NCI-H748 (cell line): ENCODE data around the gene TUBB4A.
A peak's percentile ranks its signal among the peaks of the same experiment; 100 is the strongest.
"Not testable (repeated sequence)": the region's sequence is repeated elsewhere in the genome, so short reads cannot be mapped to it uniquely, and the experiment has no call there.

Source experiments
- DNase-seq: peaks from one replicate; lab custom pipeline; 2025; ENCODE audit not compliant: unreplicated experiment; lab: John Stamatoyannopoulos, UW

Gene TUBB4A

DNA sequence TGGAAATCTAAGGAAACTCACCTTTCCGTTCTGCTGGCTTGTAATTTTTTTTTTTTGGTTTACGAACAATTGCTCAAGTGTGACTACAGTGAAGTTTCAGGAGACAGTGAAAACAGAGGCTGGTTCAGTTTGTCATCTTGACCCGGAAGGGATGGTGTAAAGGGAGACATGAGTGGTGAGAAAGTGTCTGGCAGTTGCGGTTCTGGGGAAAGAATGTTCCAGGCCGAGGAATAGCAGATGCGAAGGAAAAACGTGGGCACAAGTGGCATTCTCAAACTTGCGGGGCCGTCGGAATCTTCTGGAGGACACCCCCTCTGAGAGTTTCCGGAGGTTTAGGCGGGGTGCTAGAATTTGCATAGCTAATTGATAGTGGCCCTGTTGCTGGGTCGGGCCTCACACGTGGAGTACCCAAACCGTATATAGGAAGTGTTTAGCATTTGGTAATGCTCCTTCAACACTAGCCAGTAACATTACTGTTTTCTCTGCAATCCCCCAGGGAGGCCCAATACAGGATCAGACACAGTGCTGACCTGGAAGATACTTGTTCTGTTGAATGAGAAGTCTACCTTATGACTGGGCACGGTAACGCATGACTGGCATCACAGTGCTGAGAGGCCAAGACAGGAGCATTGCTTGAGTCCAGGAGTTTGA is 25.9 kb upstream of the TUBB4A start:
- DNase-seq: no peak

GRCh38 chr19:6524311-6524710 is 22.2 kb upstream of the TUBB4A start:
- DNase-seq: no peak

DNA sequence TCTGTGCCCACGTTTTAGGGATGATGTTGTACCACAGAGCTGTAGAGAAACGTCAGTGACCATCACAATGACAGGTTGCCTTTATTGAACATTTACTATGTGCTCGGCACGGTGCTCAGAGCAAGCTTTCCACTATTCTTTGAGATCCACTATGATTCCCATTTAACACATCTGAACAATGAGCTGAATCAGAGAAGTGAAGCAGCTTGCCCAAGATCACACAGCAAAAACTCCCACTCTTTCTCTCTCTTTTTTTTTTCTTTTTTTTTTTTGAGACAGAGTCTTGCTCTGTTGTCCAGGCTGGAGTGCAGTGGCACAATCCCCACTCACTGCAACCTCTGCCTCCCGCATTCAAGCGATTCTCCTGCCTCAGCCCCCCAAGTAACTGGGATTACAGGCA is 20.6 kb upstream of the TUBB4A start:
- no peak for DNase-seq

- no peak for DNase-seq
These were observed 19.9 kb upstream of the TUBB4A start for GRCh38 chr19:6521718-6522646.

DNA sequence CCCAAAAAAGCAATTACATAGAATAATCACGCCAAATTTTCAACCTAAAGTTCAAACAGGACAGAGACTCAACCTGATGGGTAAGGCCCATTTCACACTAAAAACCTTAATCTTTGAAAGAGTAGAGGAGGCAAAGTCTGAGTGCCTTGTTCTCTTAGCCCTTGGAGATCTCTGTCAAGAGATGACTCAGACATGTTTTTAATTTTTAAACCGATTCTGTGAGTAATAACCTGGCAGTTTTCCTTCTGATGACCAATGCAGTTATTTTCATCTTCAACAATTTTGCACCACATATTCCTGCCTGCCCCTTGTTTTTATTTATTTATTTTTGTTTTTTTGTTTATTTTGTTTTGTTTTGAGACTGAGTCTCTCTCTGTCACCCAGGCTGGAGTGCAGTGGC is 17.2 kb upstream of the TUBB4A start:
- no peak for DNase-seq

GRCh38 chr19:6518145-6518911 is 16.2 kb upstream of the TUBB4A start:
- DNase-seq: no peak

- peak; percentile 79 for DNase-seq
These were observed 14.7 kb upstream of the TUBB4A start for GRCh38 chr19:6516659-6517291.

- peak; percentile 81 for DNase-seq
These were observed 14.0 kb upstream of the TUBB4A start for GRCh38 chr19:6516018-6516658.

DNA sequence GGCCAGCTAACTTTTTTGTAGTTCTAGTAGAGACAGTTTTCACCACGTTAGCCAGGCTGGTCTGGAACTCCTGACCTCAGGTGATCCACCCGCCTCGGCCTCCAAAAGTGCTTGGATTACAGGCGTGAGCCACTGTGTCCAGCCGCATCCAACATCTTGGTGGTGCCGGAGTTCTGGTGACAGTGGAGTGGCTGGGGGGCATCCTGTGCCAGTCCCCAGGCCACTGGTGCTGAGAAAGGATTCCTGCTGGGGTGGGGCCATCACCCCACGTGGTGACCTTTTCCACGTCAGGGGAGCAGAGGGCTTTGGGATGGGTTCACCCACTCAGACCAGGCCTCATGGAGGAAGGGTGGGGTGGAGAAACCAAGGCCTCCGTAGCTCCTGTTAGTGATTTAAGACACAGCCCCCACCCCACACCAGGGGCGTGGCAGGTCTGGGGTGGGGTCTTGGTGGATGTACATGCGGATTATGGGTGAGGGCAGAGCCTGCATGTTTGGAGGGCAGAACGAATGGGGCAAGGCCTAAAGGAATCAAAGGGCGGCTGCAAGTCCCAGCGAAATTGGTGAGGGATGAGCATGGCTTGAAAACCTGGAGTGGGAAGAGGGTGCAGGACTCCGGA is 12.9 kb upstream of the TUBB4A start:
- no peak for DNase-seq

DNA sequence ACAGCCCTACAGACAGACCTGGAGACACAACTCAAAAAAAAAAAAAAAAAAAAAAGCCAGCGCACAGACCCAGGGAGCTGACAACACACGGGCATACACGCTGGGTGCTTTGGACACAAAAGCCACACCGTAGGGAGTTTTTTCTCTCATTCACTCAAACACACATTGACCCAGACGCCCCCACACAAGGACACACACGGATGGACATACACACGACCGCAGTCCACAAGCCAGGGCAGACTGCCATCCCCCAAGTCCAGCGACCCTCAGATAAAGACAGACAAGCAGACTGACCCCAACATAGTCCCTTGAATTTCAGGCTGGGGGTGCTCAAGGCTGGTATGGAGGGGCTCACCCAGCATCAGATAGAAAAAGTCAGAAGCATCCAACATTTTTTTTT is 12.0 kb upstream of the TUBB4A start:
- DNase-seq: no peak

DNA sequence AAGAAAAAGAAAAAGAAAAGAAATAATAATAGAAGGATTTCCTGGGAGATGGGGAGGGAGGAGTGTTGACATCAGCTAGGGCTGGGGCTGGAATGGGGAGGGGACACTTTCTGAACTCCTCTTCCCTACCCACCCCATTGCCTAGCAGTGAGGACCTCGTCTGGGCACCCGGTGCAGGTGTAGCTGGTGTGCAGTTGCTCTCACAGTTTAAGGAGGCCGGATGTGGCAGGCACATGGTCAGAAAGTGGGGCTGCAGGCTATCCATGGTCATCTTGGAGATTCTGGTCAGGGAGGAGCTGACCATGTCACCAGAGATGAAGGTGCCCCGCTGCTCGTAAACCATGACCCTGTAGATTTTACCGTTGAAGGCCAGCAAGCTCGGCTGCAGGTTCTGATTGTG is 8.5 kb upstream of the TUBB4A start:
- DNase-seq: no peak

GRCh38 chr19:6509118-6509971 is 7.2 kb upstream of the TUBB4A start:
- no peak for DNase-seq

DNA sequence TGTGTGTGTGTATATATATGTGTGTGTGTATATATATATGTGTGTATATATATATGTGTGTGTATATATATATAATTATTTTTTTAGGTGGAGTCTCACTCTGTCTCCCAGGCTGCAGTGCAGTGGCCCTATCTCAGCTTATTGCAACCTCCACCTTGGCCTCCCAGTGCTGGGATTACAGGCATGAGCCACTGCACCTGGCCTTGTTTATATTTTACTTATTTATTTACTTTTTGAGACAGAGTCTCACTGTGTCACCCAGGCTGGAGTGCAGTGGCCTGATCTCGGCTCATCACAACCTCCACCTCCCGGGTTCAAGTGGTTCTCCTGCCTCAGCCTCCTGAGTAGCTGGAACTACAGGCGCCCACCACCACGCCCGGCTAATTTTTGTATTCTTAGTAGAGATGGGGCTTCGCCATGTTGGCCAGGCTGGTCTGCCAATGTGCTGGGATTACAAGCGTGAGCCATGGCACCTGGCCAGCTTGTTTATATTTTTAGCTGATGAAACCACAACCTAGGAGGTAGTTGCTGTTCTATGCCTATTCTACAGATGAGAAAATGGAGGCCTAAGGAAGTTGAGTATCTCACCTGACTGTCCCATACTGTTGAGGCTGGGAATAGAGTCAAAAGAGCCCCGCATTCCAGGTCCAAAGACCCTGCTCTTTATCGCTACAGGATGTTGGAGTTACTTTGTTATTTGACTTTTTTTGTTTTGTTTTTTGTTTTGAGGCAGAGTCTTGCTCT is 6.1 kb upstream of the TUBB4A start:
- DNase-seq: not testable (repeated sequence)

- no peak for DNase-seq
These were observed 1.5 kb upstream of the TUBB4A start for GRCh38 chr19:6503407-6504201.

DNA sequence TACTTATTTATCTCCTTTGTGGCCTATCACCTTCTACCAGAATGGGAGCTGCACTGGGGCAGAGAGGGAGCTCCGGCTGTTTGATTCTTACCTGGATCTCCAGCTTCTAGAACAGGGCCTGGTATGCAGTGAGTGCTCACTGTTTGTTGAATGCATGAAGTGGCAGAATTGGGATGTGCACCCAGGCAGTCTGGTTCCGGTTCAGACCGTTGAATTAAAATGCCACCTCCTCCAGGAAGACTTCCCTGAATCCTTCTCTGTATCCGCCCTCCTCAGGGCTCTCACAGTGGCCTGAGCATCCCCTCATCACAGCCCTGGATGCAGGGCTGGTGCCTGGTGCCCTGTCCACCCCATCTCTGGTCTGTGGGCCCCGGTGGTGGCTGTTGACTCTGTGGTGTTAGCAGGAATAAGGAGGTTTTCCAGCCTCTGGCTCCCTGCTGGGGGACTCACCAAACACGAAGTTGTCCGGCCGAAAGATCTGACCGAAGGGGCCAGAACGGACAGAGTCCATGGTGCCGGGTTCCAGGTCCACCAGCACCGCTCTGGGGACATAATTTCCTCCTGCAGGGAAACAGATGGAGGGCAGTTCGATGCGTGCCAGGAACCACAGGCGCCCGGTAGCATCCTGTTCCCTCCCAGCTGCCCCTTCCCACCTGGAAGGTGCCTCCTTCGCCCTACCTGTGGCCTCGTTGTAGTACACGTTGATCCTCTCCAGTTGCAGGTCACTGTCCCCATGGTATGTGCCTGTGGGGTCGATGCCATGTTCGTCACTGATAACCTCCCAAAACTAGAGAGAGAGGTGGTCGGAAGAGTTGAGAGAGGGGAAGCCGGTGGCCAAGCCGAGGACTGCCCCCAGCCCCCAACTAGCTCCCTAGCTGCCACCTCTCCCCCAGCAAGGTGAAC is 1.0 kb downstream of the TUBB4A start:
- DNase-seq: no peak

- no peak for DNase-seq
These were observed 2.9 kb downstream of the TUBB4A start for GRCh38 chr19:6499052-6499790.
